Inferior parietal cortex (tissue), 1 donor: ENCODE results near the gene PNLDC1.
"Not testable (repeated sequence)": the region's sequence is repeated elsewhere in the genome, so short reads cannot be mapped to it uniquely, and the experiment has no call there.

Experiments
- DNase-seq: peaks from one replicate; pipeline ENCODE4 v3.0.0-alpha.2; 2016; ENCODE audit errors: extremely low spot score

Gene PNLDC1

DNA sequence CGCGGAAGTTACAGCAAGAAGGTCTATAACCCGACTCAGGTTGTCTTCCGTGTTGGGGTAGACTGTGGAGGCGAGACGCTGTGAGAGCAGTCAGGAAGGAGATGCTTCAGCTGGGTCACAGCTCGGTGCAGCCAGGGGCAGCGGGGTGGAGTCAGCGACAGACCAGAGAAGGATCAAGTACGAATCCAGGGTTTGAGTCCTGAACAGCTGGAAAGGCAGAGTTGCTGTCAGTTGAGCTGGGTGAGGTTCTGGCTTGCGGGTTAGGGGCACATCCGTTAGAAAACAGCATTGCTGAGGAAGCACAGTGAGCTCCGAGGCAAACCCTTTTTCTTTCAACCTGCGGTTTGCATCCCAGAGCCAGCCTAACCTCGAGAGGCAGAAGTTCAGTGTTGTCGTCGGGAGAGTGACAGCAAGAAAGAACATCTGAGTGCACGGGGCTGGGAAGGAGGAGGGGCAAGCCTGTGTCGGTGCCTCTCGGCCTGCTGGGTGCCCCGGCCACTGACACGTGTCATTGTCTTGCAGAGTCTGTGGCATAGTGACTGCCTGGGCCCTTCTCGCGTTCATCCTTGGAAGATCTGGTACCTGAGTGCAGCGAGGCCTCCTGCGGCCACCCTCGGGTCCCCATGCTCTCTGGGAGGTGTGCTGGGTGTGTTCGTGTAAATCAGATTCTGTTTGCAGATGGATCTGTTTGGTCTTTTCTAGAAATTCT lies 20.0 kb downstream of the PNLDC1 start:
- no peak for DNase-seq

DNA sequence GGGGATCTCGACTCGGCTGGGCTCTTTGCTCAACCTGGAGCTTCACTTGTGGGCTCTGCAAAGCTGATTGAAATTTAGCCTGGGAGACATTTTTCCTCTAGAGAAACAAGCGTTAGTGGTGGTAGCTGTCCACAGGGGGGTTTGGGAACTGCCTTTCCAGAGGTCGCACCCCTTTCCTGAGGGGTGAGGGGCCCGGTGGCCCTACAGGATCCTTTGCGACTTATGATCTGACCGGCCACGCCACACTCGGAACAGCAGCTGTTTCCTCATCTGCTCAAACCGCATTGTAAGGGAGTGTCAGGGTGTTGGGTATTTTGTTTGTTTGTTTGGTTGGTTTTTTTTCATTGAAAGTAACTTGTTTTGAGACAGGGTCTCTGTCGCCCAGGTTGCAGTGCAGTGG lies 21.0 kb downstream of the PNLDC1 start:
- no peak for DNase-seq

- DNase-seq: no peak
These were observed 21.6 kb downstream of the PNLDC1 start for GRCh38 chr6:159821726-159822125.

GRCh38 chr6:159823953-159824352 lies 23.9 kb downstream of the PNLDC1 start:
- no peak for DNase-seq

- not testable (repeated sequence) for DNase-seq
These were observed 24.6 kb downstream of the PNLDC1 start for GRCh38 chr6:159824690-159825089.

DNA sequence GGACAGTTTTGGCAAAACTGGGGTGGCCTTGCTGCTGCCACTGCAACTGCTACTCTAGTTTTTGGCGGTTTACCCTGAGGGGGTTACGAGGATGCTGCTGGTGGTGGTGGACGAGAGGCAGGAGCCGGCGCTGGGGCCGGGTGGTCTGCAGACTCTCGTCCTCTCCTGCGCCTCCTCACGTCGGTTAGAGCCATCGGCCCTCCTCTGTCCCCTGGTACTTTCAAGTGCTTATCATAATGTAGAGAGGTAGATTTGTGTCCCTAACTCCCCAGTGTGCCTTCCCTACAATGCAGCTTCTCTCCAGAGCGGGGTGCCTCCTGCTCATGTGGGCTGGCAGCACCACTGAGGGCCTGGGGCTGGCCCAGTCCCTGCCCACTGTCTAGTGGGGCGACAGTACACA lies 25.9 kb downstream of the PNLDC1 start:
- DNase-seq: no peak

DNA sequence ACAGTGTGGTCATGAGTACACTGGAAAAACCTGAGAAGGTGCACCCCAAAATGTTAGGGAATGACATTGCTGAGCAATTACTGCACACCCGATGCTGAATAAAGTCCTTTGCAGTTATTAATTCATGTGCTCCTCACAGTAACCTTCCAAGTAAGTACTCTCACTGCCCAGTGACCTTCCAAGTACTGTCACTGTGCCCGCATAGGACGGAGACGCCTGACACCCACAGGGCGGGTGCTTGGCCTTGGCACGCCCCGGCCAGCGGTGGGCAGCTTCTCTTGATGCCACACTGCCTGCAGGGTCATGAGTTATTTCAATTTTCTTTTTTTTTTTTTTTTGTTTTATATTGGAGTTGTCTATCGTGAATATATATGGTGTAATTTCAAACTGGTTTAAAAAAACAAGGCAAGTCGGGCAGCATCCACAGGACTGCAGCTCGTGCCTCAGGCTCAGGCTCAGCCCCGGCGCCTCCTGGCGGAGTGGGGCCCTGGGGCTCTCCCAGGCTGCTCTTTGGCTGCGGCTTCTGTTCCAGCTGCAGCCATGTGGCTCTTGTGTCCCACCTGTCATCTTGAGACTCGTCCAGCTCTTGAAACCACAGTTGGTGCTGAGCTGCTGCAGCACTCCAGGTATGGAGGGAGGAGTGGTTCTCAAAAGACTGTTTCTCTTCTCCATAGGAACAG lies 27.0 kb downstream of the PNLDC1 start:
- no peak for DNase-seq

DNA sequence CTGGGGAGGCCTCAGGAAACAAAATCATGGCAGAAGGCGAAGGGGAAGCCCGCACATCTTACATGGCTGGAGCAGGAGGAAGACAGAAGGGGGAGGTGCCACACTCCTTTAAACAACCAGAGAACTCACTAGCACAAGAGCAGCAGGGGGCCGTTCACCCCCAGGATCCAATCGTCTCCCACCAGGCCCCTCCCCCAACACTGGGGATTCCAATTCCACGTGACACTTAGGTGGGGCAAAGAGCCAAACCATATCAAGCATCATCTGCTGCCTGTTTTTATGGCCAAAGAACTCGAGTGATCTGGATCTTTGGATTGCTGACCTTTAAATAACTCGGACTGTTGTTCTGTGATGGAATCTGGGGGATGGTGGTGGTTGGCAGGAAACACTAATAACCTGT lies 28.0 kb downstream of the PNLDC1 start:
- DNase-seq: no peak

- no peak for DNase-seq
These were observed 29.4 kb downstream of the PNLDC1 start for GRCh38 chr6:159829526-159829925.

DNA sequence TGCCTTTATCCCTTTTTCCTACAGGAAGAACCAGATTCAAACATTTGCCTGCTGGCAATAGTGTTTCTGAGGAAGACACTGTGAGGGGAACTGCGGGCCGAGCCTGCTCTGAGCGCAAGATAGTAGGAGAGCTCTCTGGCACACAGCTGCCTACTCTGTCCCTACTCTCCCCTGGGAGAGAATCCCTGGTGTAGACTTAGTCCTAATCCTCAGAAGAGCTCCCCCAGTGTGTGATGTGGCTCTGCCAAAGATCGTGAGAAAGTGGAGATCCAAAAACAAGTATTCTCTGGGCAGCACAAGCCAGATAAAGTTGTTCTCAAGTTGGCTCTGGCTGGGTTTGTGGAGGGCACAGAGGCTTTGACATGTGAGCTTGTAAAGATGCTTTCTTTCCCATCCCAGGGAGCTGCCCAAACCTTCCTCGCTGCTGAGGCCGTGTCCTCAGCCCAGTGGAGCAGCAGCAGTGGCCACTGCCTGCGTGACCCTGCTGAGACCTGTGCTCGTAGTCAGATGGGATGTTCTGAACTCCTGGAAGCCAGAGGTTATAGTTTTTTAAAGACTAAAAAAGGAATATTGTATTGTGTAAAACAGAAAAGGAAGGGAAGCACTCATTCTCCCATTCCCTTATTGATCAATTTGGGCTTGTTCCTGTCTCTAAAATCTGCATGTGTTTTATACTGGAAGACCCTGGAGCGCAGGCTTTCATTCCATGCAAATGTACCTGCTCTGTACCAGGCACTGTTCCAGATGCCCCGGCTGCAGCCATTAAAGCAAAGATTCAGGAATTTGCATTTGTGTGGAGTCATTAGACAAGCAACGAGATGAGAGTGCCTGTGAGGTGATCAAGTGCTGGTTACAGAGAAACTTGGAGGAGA lies 30.7 kb downstream of the PNLDC1 start:
- no peak for DNase-seq

DNA sequence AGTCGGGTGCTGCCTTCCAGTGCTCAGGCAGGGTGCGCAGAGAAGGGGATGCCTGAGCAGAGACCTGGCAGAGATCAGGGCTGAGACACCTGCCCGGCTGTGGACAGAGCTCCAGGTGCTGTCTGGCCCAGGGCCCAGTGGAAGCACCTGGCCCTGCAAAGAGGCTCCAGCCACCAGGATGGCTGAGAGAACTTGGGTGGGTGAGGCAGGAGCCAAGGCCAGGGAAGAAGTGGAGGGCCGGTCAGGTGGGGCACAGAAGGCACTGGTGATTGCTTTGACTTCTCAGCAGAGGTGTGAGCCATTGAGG lies 31.2 kb downstream of the PNLDC1 start:
- no peak for DNase-seq

- DNase-seq: no peak
These were observed 32.9 kb downstream of the PNLDC1 start for GRCh38 chr6:159832946-159833345.

DNA sequence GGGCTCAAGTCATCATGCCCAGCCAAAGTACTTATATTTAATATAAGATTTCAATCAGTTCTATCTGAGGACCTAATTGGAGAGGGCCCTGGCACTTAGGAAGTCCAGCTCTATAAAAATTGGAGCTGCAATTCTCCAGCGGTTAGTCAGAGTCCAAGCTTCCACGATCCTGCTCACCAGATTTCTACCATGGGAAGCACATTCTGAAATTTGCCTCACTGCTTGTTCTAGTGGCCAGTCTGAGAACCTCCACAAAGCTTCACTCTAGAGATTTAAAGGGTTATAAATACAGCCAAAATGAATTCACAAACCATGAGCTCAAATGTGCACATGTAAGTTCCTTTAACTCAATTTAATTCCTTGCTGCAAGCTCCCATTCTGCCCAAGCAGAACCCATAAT lies 33.5 kb downstream of the PNLDC1 start:
- no peak for DNase-seq

DNA sequence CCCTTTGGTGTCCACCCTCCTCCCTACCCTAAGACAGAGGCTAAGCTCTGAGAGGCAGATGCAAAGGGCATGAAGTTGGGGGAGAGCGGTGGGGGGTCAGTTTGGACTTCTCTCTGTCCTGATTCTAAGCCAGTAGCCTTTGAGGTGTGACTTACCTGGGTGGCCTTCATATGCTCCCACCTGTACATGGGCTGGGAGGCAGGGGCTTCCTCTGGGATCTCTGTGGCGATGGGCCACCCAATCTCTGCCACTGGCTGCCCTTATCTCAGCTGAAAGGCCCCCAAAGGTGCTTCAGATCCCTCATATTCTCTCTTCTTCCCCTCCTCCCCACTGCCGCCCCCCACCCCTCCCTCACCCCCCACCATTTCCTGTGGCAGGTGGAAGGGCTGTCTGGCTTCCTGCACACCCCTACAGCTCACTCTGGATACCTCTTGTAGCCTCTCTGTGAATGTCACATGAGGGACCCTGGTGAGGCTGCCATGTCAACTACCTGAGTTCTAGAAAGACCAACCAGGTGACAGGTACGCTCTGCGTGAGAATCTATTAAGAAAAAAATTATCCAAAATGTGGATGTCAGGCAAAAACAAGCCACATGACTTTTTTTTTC lies 34.0 kb downstream of the PNLDC1 start:
- no peak for DNase-seq

GRCh38 chr6:159836718-159837490 lies 36.8 kb downstream of the PNLDC1 start:
- no peak for DNase-seq

DNA sequence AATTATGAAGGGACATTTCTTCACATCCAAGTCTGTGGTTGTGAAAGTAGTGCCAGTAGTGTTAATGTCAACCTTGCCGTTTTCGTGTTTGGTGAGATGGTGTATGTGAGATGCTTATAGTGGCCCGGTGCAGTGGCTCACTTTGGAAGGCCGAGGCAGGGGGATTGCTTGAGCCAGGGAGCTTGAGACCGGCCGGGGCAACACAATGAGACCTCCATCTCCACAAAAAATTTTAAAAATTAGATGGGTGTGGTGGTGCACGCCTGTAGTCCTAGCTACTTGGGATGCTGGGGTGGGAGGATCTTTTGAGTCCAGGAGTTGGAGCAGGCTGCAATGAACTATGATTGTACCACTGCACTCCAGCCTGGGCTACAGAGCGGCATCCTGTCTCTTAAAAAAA lies 37.4 kb downstream of the PNLDC1 start:
- DNase-seq: no peak

DNA sequence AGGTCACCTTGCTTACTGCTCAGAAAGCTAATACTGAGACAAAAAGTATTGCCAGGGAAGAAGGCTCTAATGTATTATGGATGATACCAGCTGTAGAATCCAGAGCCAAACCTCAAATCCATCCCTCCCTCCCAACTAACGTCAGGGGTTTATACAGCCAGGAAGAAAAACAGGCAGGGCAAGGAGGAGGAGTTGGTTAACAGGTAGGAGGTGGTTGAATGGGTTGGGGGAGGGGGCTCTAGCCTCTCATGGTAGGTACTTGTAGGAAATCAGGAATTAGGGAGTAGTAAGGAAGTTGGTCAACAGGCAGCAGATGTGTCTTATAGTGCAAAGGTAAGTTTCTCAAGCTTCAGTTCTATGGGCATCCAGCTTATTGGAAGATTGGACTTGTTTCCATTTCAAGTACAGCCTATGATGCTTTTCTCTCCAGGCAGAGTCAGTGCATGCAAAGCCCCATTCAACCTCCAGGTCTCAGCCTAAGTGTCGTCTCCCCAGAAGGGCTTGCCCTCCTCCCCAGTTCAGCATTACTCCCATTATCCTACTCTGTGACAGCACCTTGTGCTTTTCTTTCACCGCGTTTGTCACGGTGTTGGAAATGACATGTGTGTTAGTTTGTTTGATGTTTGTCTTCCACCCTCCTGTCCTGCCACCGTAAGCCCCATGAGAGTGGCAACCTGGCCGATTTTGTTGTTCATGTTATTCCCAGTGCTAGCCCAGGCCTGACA lies 38.1 kb downstream of the PNLDC1 start:
- no peak for DNase-seq

DNA sequence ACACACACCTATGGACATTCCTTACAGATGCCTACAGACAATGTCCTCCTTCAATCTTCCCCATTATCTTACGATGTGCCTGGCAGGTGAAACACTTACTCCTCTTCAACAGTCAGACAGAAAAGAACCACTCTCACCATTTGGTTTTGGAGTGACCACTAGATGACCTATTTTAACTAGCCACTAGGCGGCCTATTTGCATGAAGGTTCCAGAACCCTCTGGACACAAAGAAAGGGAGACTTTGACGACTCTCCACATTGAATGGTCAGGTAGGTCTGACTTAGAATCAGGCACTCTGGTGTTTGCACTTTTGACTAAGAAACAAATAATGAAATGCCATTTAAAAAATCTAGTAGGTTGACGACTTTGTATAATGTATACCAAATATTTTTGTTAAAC lies 42.0 kb downstream of the PNLDC1 start:
- no peak for DNase-seq

GRCh38 chr6:159844737-159845645 lies 44.9 kb downstream of the PNLDC1 start:
- DNase-seq: no peak

- not testable (repeated sequence) for DNase-seq
These were observed 48.5 kb downstream of the PNLDC1 start for GRCh38 chr6:159848552-159848951.
